ENCODE results near the gene PRR23B. TPM values are rescaled to one million over a fixed set of nuclear protein-coding genes. Genes with fewer than 3 reads are reported as not detected.
"Not testable (repeated sequence)": the region's sequence is repeated elsewhere in the genome, so short reads cannot be mapped to it uniquely, and the experiment has no call there.

Gene PRR23B
- total RNA-seq, 1 donor from 2014 or later = not detected

DNA sequence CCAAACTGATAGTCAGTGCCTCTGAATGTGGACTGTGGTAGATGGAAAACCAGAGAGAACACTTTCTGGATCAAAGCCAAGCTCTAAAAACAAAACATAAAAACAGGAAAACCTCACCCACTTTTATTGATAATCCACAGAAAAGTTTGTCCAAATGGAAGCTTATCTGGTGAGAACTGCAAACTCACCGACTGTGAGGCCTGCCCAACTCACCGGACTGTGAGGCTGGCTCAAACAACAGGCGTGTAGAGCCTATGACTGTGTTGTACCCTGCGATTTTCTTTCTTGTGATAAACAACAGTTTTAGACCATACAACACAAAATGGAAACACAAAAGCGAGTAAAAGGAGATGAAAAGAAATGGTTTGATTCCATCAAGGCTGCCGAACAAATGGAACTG, 16.8 kb upstream of the PRR23B start:
- Histone ChIP-seq H3K27me3 (no peaks in the 10 kb centered on the region), H3K27ac (no peak overlapping the region), H3K4me1 (no peaks in the 10 kb centered on the region), H3K36me3 (no peaks in the 10 kb centered on the region), H3K9me3 (no peaks in the 10 kb centered on the region), H3K4me3 (no peak overlapping the region)
- ATAC-seq = no peak
- intact Hi-C loops (cut with DNase I) = no loop called here
- TF ChIP-seq, protein P1, sequence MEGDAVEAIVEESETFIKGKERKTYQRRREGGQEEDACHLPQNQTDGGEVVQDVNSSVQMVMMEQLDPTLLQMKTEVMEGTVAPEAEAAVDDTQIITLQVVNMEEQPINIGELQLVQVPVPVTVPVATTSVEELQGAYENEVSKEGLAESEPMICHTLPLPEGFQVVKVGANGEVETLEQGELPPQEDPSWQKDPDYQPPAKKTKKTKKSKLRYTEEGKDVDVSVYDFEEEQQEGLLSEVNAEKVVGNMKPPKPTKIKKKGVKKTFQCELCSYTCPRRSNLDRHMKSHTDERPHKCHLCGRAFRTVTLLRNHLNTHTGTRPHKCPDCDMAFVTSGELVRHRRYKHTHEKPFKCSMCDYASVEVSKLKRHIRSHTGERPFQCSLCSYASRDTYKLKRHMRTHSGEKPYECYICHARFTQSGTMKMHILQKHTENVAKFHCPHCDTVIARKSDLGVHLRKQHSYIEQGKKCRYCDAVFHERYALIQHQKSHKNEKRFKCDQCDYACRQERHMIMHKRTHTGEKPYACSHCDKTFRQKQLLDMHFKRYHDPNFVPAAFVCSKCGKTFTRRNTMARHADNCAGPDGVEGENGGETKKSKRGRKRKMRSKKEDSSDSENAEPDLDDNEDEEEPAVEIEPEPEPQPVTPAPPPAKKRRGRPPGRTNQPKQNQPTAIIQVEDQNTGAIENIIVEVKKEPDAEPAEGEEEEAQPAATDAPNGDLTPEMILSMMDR (IDR thresholded peaks at IDR 0.05) = no peak
- no peak for DNase-seq

DNA sequence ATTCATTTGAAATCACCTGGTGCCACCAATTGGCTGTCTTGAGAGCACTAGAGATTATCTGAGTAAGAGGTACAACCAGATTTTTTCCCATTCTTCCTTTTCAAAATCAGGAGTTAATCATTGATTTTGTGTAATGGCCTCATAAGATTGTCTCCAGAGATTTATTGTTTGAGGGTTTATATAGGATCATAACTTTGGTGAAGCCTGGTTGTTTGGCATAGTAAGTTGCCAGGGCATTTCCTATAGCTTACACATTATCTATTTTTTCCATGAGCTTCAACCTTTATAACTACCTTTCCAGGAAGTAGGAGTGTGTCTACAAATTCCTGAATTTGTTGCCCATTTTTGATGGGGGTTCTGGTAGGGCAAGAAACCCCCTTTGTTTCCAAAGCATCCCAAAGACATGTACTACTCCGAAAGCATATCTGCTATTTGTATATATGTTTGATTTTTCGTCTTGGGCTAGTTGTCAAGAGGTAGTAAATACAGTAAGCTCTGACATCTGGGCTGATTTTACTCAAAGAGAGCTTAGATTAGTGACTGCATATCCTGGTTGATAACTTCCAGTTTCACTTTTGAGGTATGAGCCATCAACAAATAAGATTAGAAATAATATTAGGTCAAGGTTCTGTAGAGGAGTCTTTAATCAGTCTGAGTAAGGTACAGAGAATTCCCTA, 11.7 kb upstream of the PRR23B start:
- intact Hi-C loops (cut with DNase I) = no loop called here
- Histone ChIP-seq H3K9me3 (peaks cover 7% of the 10 kb centered on the region), H3K27ac (no peak overlapping the region), H3K4me1 (no peaks in the 10 kb centered on the region), H3K36me3 (no peaks in the 10 kb centered on the region), H3K27me3 (no peaks in the 10 kb centered on the region), H3K4me3 (no peak overlapping the region)
- TF ChIP-seq, protein P1 (IDR thresholded peaks at IDR 0.05) = no peak
- ATAC-seq = no peak
- no peak for DNase-seq

DNA sequence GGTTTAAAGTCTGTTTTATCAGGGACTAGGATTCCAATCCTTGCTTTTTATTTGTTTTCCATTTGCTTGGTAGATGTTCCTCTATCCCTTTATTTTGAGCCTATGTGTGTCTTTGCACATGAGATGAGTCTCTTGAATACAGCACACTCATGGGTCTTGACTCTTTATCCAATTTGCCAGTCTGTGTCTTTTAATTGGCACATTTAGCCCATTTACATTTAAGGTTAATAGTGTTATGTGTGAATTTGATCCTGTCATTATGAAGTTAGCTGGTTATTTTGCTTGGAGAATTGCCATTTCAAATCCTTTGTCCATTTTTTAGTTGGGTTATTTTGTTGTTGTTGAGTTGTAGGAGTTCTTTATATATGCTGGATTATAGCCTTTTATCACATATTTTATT, 9.8 kb upstream of the PRR23B start:
- H3K27me3 ChIP-seq; H3K9me3 ChIP-seq; H3K36me3 ChIP-seq; ATAC-seq; H3K4me1 ChIP-seq; intact Hi-C loops (cut with DNase I); H3K4me3 ChIP-seq; DNase-seq; H3K27ac ChIP-seq: not testable (repeated sequence)

DNA sequence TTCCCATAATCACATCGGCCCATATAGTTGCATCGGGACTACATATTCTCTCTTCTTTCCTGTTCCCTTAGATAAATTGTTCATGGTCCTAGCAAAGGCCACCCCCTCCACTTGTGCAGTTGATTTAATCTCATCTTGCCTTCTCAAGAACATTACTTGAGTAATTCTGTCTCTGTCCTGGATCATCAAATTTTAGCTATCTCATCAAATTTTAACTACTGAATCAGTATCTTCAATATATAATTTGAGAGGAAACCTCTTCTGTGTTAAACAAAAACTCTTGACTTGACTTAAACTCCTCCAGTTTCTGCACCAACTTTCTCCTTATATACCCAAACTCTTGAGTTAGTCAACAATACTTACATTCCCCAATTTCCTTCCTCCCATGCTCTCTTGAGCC, 4.2 kb upstream of the PRR23B start:
- Histone ChIP-seq H3K36me3 (no peaks in the 10 kb centered on the region), H3K4me3 (no peak overlapping the region), H3K9me3 (no peaks in the 10 kb centered on the region), H3K27me3 (no peaks in the 10 kb centered on the region), H3K4me1 (no peaks in the 10 kb centered on the region), H3K27ac (no peak overlapping the region)
- DNase-seq = no peak
- no peak for ATAC-seq
- intact Hi-C loops (cut with DNase I) = no loop called here
- TF ChIP-seq, protein P1 (IDR thresholded peaks at IDR 0.05) = no peak

DNA sequence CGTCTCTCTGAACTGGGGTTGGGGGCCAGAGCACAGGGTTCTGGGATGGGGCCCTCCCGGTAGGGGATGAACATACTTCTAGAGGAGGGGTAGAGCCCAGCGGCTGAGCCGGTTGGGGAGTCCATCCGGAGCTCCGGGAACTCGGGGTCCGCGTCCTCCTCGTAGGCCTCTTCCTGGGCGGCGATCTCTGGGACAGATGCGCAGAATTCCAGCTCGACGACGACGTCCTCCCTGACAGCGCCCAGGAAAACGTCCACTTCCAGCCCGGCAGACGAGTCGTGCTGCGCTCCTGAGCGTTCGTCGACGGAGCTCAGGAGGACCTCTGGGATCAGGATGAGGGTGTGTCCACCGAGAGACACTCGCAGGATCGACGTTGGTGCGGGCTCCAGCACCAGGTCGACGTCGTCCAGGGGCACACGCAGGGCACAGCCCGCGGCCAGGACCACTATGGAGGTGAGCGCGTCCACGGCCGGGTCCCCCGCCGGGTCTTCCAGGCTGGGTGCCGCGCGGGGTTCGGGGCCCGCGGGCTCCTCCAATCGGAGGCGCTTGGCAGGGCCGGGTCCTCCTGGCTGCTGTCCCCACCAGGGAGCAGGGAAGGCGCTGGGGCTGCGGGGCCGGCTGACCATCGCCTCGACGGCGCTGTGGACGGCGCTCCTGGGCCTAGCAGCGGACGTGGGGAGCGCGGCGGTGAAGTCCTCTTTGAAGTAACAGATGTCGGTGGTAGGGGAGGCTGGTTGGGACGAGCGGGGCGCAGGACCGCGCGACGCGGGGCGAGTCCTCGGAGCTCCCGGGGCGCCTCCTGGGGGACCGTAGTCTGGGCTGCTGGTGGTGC, 474 bp downstream of the PRR23B start:
- DNase-seq = no peak
- Histone ChIP-seq H3K36me3 (no peaks in the 10 kb centered on the region), H3K4me3 (no peak overlapping the region), H3K27me3 (no peaks in the 10 kb centered on the region), H3K27ac (no peak overlapping the region), H3K4me1 (no peaks in the 10 kb centered on the region), H3K9me3 (no peaks in the 10 kb centered on the region)
- TF ChIP-seq, protein P1 (IDR thresholded peaks at IDR 0.05) = no peak
- intact Hi-C loops (cut with DNase I) = no loop called here
- ATAC-seq = peak; percentile 23

DNA sequence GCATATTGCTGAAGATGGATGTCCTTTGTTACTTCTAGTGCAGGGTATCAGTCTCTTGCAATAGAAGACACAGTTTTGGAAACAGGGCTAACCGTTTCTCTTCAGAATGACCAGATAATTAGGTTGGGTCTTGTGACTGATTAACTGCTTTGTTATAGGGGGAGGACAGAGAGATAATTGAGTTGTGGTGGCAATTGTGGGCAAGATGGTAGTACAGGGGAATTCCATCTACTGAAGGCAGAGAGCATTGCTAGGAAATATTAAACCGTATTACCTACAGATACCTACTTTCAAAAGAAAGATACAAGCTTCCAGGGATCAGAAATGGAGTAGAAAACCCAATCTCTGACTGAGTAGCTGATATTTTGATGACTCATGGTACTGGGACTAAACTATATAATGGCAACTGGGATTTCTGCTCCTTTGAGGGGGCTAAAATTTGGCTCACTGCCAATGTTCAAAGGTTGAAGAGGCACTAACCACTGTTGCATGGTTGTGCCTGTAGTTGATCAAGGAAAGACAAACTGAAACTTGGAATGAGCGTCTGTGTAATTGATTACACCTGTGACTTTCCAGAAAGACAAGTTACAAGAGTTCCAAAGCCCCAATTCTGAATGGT, 4.2 kb downstream of the PRR23B start:
- DNase-seq = no peak
- Histone ChIP-seq H3K27ac (no peak overlapping the region), H3K4me1 (no peaks in the 10 kb centered on the region), H3K9me3 (no peaks in the 10 kb centered on the region), H3K36me3 (no peaks in the 10 kb centered on the region), H3K4me3 (no peak overlapping the region), H3K27me3 (no peaks in the 10 kb centered on the region)
- intact Hi-C loops (cut with DNase I) = no loop called here
- ATAC-seq = no peak
- TF ChIP-seq, protein P1 (IDR thresholded peaks at IDR 0.05) = no peak

All from upper lobe of right lung (tissue), 1 donor.